HG03442 (cell line): ENCODE results near the gene POLA1.

ENCODE experiments used
- ATAC-seq: cut with Tn5 transposase; IDR thresholded peaks from one replicate; pipeline ENCODE4 v1.9.1; 2021; ENCODE audit warnings: mild to moderate bottlenecking, moderate library complexity; ENCODE audit not compliant: unreplicated experiment

Gene POLA1

DNA sequence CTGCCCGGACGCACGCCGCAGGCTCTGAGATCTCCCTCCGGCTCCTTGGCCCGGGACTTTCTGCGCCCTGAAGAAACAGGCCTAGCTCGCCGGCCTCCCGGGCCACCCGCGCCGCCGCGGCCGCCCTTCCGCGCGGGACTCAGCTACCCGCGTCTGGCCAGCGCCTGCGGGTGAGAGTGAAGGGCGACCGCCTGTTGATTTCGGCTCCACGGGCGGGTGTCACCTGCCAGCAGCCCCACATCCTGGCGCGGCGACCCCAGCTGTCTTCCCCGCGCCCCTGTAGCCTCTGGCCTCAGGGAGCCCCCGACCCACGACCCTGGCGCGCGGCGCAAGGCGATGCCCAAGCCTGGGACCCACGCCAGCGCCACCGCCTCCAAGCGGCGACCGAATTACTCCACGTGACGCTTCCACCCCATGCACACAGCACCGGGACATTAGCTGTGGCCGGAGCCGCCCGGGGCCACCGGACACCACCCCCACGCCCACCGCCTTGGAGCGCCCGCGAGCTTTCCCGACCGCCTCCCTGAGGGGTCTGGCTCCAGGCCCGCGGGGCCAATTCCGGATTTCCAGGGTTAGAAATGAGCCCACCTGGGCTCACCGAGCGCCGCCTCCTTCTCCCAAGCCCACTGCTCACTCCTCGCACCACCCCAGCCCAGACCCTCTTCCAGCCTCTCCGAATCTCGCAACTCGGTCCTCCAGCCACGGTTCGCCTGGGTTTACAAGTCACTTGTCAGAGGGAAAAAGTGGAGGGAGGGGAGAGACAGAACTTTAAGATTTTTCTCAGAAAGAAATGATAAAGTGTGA is 311.9 kb downstream of the POLA1 start:
- no peak for ATAC-seq

DNA sequence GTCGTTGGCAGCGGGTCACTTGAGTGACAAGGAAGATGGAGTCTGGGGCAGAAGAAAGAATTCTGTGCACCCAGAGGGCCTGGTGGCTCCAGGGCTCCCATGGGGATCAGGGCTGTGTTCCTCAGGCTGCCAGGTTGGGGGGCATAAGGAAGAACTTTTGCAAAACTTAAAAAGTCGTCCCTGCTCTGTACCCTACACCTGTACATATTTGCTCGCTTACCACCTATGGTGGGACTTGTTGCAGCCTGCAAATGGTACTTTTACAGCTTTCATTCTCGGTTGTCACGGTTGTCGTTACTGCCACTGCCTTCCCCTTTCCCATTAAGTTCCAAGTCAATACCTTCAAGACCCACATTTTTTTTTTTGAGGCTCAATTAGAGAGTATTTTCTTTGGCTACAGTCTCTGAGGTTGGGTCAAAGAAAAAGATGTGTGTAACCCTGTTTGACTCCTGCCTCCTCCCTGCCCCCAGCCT is 312.9 kb downstream of the POLA1 start:
- ATAC-seq = no peak

DNA sequence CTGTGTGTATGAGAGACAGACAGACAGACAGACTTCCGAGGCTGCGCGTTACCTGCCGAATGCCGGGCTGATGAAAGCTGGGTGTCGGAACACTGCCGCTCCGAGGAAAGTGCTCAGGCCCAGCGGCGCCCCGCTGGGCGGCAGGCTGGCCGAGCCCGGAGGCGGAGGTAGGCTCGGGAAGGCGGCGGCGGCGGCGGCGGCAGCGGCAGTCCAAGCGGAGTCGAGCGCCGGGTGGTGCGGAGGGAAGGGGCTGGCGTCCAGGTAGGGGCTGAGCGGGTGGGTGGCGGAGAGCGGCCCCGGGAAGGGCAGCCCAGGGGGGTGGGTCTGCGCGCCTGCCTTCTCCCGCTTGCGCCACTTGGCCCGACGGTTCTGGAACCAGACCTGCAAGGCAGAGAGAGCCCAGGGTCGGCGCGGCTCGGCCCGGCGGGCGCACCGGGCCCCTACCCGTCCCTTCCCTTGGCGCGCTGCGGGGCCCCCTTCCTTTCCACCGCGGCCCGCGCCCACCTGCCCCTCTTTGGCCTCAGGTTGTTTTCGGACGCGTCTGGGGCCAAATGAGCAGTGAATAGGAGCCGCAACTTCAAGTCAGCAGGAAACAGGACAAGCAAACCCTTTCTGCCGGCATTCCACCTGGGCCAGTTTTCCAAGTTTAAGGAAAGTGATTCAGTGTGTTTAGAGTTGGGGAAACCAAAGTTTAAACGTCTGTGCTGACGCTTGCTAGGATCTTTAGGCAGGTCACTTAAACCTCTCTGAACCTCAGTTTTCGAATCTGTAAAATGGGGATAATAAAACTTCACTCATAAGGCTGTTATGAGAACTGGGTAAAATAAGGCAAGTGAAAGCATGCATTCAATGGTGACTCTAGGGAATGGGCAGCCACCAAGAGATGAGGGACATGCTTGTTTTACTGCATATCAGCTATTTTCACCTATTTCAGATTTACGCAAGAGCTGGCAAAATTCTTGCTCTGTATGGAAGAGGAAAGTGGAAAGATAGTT is 313.6 kb downstream of the POLA1 start:
- no peak for ATAC-seq

DNA sequence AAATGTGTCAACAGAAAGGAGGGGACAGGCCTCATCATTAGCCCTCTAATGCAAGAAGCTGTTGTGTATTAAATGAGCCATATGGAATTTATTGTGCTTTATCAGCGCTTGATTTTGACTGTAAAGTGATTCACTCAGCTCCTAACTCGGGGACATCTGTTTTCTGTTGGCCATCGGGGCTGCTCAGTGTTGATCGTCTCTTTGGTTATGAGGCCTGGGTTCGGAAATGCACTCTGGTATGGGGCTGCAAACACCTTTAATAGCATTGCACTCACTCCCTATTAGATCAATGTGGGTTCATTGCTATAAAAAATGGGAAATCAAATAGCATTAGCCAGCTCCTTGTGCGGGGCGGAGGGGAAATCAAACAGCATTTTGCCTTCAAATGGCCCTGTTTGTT is 315.7 kb downstream of the POLA1 start:
- ATAC-seq = no peak

GRCh38 chrX:25010784-25011588 is 317.3 kb downstream of the POLA1 start:
- ATAC-seq = no peak

- no peak for ATAC-seq
These were observed 318.1 kb downstream of the POLA1 start for GRCh38 chrX:25011589-25012432.

DNA sequence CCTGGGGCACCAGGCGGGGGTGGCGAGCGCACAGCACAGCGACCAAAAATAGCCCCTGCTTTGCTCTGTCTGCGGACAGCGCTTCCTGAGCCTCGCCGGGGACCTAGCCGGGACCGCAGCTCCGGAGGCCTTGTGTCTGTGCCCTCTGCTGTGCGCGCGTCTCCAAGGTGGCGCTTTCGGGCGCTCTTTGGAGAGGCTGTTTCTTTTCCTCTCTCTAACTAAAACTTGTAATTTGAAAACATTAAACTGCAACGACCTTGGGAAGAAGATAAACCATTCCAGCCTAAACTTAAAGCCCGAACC is 318.7 kb downstream of the POLA1 start:
- ATAC-seq = no peak

DNA sequence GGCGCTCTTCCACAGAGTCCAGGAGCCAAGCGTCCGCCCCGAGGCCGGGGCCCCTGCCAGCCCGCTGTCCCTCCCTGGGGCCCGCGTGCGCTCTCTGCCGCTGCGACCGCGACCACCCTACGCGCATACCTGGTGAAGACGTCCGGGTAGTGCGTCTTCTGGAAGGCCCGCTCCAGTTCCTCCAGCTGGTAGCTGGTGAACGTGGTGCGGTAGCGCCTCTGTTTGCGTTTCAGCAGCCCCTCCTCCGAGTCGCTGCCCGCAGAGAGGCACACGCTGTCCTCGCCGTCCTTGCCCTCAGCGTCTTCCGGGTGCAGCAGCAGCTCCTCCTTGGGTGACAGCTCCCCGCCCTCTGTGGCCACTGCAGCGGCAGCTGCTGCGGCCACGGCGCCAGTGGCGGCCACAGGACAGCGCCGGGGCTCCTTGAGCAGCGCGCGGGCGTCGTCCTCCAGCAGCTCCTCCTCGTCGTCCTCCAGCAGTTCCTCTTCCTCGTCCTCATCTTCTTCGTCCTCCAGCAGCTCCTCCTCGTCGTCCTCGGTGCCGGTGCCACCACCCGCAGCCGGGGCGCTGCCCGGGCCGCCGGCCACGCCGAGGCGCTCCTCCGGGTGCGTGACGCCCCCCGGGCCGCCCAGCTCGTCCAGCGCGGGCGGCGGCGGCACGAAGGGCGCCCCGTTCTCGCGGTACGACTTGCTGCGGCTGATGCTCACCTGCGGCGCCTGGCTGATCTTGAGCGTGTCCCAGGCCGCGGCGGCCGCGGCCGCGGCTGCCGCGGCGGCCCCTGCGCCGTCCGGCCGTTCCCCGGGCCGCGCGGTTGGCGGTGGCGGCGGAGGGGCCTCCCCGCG is 319.3 kb downstream of the POLA1 start:
- no peak for ATAC-seq

GRCh38 chrX:25013632-25014365 is 320.1 kb downstream of the POLA1 start:
- ATAC-seq = no peak

DNA sequence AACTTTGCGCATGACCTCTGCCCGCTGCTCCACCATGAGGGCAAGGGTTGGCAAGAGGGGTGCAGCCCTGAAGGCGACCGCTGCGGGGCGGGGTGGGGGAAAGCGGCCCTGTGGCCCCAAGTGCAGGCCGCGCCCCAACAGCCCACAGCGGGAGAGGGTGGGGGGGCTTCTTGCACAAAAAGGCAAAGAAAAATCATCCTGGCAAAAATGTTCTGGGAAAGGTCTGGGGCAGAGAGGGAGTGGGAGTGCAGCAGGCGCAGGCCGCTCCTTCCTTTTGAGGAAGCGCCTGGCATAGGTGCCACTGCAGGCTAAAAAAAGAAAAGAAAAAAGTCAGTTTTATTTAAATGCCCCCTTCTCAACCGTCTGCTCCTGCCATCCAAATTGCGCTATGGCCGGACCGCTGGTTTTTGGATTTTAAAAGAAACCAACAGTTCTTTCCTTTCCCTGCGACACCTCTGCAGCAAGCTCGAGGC is 320.7 kb downstream of the POLA1 start:
- ATAC-seq = no peak

DNA sequence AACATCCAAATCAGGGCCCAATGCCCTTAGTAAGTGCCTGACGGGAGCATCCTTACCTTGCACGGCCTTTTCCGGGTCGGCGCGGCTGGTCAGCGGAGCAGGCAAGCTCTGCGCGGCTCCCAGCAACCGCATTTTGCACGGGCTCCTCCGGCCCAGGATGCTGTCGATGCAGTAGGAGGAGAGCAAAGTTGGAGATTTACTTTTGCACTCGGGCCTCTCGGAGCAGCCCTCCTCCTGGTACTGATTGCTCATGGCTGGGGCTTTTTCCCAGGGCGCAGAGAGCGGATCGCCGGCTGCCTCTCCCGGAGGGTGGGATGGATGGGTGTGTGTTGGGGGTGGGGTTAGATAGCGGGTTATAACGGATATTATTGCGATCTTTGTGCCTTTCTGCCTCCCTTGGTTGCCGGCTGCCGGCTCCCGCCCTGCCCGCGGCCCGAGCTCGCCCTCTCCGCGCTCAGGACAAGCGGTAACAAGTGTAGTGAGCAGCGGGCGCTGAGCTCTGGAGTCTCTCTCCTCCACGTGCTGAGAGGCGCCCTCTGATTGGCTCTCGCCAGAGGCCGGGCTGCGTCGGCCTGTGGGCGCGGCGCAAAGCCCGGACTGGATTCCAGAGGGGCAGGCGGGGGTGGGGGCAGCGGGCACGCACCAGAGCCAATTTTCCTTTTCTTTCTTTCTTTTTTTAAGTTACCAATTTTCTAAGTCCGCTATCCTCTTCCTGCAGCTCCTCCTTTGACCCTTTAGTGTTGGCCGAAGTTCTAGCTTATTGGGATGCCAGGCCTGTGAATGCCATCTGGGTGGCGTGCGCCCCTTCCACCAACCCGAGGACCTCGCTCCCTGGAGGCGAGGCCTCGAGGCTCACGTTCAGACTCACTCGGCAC is 322.0 kb downstream of the POLA1 start, which contains the start of gene ARX:
Gene ARX (minus strand): TSS at position 480 of the 875 bp plus-strand sequence. CDS start 228 bp downstream, at position 252.
- no peak for ATAC-seq

- ATAC-seq = no peak
These were observed 322.6 kb downstream of the POLA1 start for GRCh38 chrX:25016361-25016671.

DNA sequence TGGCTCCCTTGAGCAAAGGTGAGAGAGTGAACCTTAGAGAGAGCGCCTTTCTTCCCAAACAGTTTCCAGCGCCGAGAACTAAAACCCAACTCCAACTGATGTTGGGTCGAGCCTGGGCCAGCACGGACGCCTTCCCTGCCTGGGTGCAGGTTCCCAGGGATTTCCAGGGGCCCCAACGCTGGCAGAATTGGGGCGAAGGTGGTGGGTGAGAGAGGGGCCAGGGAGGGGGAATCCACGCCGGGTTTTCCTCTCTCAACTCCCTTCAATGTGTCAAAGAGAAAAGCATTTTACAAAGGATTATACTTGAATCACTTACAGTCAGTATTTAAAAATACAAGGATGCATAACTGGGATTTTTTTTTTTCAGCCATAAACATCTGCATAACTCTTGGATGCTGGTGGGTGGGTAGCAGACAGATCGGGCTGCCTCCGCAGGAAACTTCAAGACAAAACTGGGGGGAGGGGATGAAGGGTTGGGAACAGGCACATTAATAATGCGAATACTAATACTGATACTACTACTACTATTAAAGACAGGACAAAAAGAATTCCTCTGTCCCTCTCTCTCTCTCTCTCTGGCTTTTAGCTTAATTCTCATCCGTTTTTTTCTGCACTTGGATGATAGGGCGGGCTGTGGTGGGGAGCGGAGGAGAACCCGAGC is 323.4 kb downstream of the POLA1 start:
- ATAC-seq = no peak

GRCh38 chrX:25017667-25018247 is 324.0 kb downstream of the POLA1 start:
- ATAC-seq = no peak

DNA sequence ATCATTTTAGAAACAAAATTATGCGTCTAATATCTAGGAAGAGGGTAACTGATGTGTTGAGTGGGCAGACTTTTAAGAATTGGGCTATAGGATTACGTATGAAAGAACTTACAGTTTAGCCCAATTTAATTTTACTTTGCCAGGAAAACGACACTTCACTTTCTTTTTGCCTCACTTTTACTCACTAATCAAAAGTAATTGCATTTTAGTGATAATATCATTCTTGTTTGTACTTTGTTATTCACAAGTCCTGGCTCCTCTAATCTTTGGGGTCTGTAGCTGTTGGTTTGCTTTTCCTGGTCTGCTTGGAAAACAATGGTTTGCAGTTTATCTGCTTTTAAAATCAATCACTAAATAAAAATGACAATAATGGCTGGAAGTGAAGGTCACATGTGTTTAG is 325.0 kb downstream of the POLA1 start:
- ATAC-seq = no peak

DNA sequence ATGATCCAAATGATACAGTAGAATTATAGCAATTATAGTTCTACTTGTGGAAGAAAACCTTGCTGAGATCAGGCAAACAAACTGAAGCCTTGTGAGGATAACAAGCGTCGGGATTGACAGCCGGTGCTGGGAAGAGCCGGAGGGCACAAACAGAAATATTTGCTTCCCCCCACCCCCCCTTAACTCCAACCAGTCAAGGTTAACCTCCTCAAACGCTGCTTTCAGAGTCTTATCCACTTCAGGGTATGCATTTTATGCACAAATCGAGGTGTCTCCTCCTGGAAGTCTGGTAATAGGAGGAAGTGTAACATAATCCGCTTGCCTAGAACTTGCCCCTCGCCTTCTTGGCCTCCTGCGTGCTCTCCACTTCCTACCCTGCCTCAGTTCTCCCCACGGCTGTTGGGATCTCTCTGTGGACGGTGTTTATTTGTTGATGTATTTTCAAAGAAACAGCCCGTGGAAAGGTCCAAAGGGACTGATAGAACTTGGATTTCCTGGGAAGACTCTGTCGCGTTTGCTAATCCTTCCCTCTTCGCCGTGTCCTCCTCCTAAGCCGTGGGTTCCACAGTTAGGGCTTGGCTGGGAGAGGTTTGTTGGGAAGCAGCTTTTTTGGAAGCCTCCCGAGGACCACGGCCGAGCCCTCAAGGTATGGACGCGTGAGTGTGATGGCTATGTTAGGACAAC is 326.1 kb downstream of the POLA1 start:
- no peak for ATAC-seq
